DLD1 (cell line): Measurements from ENCODE around the gene ULK1.

Experiments
- in situ Hi-C: cut with HindIII; loops from 2 replicates; pipeline ENCODE4 v1.10.0; 2017; ENCODE audit warnings: low sequenced_read_pairs

The ULK1 gene

GRCh38 chr12:131905081-131905629, 10.7 kb downstream of the ULK1 start:
- in situ Hi-C loops: no loop called here

- in situ Hi-C loops: no loop called here
Measured at GRCh38 chr12:131905630-131906091, 11.2 kb downstream of the ULK1 start.

GRCh38 chr12:131907379-131908091, 13.1 kb downstream of the ULK1 start:
- in situ Hi-C loops: no loop called here

GRCh38 chr12:131908092-131909080, 14.0 kb downstream of the ULK1 start:
- in situ Hi-C loops: no loop called here

- in situ Hi-C loops: no loop called here
Measured at GRCh38 chr12:131909081-131909751, 14.8 kb downstream of the ULK1 start.

GRCh38 chr12:131909752-131910219, 15.4 kb downstream of the ULK1 start:
- in situ Hi-C loops: no loop called here

GRCh38 chr12:131910302-131911027, 16.0 kb downstream of the ULK1 start:
- in situ Hi-C loops: no loop called here

- in situ Hi-C loops: no loop called here
Measured at GRCh38 chr12:131911028-131911650, 16.7 kb downstream of the ULK1 start.

GRCh38 chr12:131911851-131912477, 17.5 kb downstream of the ULK1 start:
- in situ Hi-C loops: no loop called here

- in situ Hi-C loops: no loop called here
Measured at GRCh38 chr12:131912518-131913274, 18.3 kb downstream of the ULK1 start.

- in situ Hi-C loops: no loop called here
Measured at GRCh38 chr12:131913666-131914065, 19.2 kb downstream of the ULK1 start.

GRCh38 chr12:131914179-131914702, 19.8 kb downstream of the ULK1 start:
- in situ Hi-C loops: no loop called here

GRCh38 chr12:131915000-131915689, 20.7 kb downstream of the ULK1 start:
- in situ Hi-C loops: no loop called here

GRCh38 chr12:131915823-131916222, 21.4 kb downstream of the ULK1 start:
- in situ Hi-C loops: no loop called here

- in situ Hi-C loops: no loop called here
Measured at GRCh38 chr12:131916306-131917138, 22.1 kb downstream of the ULK1 start.

GRCh38 chr12:131917139-131917710, 22.8 kb downstream of the ULK1 start:
- in situ Hi-C loops: no loop called here
